ENCODE measurements around the gene SH2D3A. TPM values are rescaled to one million over a fixed set of nuclear protein-coding genes. Genes with fewer than 3 reads are reported as not detected.
"Not testable (repeated sequence)": the region's sequence is repeated elsewhere in the genome, so short reads cannot be mapped to it uniquely, and the experiment has no call there.

SH2D3A gene
- polyA plus RNA-seq, 1 donor, result 1.2 TPM

DNA sequence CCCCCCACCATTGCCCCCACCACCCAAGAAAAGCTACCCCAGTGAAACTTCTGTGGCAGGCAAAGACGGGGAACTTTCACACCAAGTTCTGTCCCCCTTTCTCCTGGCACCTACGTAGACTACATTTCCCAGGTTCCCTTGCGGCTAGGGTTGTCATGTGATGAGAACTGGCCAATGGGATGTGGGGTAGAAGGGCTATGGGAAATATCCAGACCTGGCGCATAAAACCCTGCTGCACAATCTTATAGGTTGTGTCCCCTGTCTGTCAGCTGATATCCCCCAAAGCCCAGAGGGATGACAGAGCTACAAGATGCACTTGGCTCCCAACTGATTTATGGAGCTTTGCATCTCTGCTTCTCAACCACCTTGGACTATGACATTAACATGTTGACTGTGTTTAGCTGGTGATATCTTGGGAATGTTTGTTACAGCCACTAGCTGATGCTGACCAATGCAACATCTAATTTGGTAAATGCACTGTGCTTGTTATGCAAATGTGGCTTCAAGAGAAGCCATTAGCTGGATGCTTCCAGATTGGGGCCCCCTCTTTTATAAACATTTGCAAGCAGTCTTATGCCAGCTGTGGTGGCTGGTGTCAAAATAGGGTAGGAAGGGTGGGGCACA lies 6.1 kb downstream of the SH2D3A start:
- no peak for DNase-seq (ENCODE audit: low read depth)

DNA sequence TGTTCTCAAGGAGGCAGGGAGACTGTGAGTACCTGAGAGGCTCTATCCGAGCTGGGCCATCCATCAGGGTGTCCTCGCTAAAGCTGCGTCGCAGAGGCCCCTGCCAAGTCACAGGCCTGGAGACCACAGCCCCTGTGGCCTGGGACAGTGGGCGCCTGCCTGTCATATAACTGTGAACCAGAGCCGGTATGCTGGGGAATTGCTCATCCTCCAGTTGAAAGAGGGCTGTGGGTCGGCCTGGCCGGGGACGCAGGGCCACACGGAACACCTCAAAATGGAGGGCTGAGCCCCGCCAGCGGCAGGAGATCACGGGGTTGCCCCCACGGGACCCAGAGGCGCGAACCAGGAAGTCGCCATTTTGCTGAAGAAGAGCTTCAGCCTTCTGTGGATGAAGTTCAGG lies 6.6 kb downstream of the SH2D3A start:
- no peak for DNase-seq (ENCODE audit: low read depth)

DNA sequence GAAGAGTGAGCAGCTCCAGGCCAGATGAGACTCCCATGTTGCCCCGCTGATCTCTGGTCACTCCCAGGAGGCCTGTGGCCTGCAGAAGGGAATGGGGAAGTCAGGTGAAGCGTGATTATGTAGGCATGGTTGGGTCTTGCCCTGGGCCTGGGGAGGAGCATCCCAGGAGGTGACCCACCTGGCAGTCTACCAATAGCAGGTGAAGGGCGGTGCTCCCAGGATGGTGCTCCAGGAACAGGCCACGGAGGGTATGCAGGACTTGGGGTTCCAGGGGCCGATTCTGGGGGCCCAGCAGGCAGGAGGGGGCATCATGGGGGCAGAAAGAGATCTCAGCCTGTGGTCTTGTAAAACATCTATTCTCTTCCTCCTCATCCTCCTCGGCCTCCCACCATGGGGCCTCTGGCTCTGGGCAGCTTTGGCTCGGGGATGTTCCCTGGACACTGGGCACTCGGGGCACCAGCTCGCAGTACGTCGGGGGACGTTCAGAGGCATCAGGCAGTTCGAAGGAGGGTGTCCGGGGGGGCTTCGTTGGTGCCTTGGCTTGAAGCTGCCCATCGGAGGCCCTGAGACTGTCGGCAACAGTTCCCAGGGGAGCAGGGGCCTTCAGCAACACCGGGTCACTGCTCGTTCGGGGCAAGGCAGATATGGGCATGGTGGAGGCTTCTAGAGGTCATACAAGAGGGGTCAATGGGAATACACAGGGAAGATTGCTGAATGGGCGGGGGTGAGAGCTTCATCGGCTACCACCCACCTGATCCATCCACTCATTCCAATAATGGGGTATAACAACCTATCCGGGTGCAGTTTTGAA lies 12.4 kb downstream of the SH2D3A start:
- DNase-seq (ENCODE audit: low read depth), result no peak

DNA sequence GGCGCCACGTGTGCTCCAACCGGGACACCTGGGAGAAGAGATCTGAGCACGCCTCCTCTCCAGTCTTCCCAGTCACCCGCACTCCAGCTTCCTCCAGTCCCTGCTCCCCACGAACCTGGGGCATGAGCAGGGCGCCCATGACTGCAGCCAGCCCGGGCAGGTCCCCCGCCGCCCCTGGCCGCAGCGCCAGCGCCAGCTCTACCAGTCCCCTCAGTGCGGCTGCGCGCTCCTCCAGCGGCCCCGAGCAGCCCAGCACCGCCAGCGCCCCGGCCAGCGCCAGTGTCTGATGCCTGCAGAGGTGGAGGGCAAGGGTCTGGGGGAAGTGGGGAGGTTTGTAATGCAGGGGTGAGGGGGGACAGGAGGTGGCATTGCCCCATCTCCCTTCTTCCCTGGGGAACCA lies 13.1 kb downstream of the SH2D3A start:
- no peak for DNase-seq (ENCODE audit: low read depth)

DNA sequence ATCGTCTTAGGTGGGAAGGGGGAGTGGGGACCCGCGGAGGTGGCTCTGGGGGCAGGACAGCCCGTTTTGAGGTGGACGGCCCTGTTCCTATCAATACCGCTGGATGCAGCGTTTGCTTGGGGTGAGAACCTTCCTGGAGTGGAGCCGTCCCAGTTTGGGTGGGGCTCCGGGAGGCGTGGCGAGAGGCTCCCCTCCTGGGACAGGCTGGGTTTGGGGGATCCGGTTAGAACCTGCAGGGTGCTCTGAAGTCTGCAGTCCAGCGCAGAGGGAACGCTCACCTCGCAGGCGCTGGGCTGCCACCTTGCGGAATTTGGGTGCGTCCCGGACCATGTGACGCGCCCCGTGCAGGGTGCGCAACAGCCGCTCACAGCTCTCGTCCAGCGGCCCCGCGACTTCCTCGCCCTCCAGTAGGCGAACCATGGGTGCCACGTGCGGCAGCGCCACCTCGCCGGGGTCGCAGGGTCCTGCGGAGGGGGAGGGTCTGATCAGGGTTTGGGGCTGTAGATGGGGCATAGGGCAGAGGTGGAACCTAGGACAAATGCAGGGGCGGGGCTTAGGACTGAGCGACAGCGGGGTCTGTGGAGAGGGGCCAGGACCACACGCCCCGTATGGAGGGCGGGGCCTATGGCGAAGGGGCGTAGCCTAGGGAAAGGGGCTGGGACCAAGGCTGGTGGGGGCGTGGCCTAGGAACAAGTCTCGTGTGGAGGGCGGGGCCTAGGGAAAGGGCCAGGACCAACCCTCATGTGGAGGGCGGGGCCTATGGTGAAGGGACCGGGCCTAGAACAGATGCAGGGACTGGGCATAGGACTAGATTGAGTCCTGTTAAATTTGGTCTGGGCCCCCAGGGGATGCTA lies 13.8 kb downstream of the SH2D3A start:
- DNase-seq (ENCODE audit: low read depth), result no peak

DNA sequence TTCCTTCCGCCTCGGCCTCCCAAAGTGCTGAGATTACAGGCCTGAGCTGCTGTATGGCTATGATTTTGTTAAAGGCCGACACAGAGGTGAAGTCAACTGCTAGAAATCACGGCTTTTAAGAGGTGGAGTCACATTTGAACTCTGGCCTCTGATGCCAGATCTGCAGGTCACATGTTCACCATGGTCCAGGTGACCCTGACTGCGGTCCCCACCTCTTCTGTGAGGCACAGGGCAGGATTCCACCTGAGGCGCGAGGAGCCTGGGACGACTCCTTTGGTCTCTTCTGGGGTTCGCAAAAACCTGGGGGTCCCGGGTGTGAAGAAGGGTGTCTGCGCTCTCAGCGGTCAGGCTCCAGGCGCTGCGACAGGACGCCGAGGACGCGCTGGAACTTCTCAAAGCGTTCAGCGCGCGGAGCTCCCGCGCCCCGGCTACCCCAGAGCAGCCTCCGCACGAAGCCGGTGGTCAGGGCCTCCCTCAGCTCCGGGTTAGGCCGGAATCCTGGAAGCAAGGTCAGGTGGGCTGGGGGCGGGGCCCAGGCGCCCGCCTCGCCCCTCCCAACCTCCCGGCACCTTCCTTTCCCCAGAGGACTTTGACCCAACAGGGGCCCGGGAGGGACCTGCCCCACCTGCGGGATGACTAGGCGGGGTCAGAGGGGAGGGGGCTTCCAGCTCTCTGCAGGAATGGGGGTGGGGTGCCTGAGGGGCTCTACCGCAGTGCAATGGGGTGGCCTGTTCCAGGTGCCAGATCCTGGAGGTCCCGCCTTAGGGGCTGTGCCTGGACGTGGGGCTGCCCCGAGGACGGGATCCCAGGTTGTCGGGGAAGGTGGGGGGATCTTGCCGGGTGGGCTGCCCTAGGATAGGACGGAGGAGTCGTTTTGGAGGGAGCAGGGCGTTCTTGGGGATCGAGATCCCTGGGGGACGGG lies 14.7 kb downstream of the SH2D3A start:
- no peak for DNase-seq (ENCODE audit: low read depth)

DNA sequence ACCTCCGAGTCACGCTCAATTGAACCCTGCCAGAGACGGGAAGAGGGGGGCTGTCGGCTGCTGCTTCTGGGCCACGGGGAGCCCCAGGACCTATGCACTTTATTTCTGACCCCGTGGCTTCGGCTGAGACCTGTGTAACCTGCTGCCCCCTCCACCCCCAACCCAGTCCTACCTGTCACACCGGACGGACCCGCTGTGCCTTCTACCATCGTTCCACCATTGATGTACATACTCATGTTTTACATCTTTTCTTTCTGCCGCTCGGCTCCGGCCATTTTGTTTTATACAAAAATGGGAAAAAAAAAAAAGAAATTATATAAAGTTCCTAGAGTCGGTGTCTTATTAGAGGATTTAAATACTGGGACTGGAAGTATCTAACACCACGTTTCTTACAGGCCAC lies 16.0 kb downstream of the SH2D3A start:
- DNase-seq (ENCODE audit: low read depth), result no peak

DNA sequence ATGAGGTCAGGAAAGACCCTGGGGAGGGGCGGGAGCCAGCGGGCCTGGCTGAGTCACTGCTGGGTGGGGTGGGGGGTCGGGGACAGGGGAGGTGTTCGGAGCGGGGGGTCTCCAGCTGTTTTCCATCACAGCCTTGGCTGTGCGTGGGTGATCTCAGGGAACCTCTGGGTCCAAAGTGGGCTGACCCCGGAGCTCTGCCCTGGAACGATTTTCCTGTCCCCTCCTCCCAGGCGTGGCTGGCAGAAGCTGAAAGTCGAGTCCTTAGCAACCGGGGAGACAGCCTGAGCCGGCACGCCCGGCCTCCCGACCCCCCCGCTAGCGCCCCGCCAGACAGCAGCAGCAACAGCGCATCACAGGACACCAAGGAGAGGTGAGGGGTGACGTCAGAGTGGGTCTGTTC lies 17.2 kb downstream of the SH2D3A start:
- DNase-seq (ENCODE audit: low read depth), result no peak

DNA sequence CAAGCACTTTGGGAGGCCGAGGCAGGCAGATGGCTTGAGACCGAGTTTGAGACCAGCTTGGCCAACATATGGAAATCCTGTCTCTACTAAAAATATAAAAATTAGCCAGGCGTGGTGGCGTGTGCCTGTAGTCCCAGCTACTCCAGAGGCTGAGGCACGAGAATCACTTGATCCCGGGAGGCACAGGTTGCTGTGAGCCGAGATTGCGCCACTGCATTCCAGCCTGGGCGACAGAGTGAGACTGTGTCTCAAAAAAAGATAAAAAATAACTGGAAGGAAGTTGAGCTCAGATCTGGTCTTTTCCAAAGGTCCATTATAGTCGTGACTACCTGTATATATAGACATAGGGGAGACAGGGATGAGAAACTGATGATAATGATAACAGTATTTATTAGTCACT lies 18.7 kb downstream of the SH2D3A start:
- DNase-seq (ENCODE audit: low read depth), result not testable (repeated sequence)

DNA sequence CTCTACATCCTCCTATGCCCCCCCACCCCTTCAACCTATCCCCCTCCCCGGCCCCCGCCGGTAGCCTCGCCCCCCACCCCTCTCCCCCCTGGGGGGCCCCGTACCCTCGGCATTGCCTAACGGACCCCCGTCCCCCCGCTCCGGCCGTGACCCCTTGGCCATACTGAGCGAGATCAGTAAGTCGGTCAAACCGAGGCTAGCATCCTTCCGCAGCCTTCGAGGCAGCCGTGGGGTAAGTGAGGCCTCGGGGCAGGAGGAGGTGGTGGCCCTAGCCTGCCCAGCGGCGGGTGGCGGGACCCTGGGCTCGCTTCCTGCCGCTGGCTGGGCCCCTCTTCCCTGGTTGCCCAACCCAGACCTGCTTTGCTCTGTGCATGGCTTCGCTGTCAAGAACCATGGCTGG lies 21.3 kb downstream of the SH2D3A start:
- DNase-seq (ENCODE audit: low read depth), result no peak

DNA sequence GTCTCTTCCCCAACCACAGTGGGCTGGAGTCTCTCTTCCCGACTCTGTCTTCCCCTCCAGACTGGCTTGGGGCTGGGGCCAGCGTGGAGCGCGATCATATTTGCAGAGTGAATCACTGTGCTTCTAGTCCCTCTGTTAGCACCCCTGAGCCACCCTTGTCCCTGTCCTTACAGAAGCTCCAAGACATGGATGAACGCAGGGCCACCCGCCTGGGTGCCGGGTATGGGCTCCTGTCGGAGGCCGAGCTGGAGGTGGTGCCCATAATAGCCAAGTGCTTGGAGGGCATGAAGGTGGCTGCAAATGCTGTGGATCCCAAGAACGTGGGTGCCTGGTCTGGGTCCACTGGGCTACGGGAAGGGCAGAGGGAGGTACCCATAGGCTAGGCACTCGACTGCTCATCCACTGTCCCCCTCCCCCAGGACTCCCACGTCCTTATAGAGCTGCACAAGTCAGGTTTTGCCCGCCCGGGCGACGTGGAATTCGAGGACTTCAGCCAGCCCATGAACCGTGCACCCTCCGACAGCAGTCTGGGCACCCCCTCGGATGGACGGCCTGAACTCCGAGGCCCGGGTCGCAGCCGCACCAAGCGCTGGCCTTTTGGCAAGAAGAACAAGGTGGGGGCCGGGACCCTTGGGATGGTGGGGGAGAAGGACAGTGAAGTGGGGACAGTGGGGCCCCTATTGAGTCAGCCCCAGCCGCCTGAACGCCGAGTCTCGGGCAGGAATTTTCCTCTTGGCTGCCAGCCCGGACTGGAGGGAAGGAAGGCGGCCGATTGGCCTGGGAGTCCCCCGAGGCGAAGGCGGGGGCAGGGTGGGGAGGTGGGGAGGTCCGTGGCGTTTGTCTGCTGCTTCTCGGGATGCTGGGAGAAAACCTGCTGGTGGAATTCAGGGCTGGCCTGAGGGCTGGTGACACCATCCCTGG lies 22.6 kb downstream of the SH2D3A start:
- peak; percentile 74 for DNase-seq (ENCODE audit: low read depth)

DNA sequence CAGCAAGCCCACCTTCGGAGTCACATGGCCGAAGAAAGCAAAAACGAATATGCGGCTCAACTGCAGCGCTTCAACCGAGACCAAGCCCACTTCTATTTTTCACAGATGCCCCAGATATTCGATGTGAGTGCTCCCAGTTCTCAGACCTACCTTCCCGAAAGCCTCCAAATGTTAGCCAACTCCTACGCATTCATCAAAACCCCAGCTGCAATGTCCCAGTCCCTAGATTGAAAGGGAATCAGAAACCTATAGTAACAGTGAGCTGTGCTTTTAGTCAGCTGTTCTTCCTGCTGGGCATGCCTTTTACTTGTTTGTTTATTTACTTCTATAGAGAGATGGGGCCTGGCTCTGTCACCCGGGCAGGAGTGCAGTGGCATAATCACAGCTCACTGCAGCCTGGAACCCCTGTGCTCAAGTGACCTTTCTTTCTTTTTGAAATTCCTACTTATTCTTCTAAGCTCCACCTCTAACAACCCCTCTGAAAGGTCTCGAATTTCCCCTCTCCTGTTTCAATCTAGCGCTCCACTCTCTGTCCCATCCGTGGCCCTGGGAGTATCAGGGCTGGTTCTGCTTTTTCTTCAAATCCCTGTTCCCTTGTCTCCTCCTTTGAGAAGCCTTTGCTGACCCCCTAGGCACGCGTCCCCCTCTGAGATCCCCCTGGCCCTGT lies 23.4 kb downstream of the SH2D3A start:
- no peak for DNase-seq (ENCODE audit: low read depth)

DNA sequence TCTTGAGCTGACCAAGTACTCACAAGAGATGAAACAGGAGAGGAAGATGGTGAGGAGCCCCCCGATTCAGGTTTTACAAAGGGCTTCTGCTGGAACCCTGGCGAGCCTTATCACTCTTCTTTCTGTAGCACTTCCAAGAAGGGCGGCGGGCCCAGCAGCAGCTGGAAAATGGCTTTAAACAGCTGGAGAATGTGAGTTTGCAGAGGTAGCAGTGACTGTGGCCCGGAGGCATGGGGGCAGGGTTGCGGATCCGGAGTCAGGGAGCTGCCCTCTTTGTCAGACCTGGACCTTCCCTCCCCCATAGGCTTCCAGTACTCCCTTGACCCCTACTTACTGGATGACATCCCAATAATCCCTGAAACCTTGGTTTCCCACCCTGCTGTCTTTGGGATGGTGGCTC lies 24.2 kb downstream of the SH2D3A start:
- no peak for DNase-seq (ENCODE audit: low read depth)

DNA sequence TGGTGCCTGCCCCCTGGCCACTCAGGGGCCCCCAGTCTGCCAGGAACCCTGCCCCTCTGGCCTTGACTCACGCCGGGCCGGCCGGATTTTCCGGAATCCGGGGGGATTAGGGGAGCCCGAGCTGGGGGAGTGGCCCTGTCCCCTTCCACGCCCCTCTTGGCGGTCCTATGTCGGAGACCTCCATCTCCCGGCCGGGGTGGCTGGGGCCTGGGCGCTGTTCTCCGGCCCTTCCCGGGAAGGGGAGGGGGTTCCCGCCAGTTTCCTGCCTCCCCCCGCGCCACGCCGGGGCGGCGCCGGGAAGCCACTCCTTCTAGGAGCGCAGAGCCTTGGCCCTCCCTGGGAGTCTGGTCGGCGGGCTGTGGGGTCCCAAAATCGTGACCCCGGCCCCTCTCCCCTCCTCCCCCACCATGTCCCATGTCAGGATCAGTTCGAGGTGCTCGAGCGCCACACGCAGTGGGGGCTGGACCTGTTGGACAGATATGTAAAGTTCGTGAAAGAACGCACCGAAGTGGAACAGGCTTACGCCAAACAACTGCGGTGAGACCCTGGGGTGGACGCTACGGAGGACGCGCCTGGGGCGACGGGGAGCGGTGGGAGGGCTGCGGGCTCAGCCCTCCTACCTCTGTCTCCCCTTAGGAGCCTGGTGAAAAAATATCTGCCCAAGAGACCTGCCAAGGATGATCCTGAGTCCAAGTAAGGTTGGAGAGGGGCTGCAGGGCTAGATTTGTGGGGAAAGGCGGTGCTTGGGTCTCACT lies 26.5 kb downstream of the SH2D3A start:
- no peak for DNase-seq (ENCODE audit: low read depth)

DNA sequence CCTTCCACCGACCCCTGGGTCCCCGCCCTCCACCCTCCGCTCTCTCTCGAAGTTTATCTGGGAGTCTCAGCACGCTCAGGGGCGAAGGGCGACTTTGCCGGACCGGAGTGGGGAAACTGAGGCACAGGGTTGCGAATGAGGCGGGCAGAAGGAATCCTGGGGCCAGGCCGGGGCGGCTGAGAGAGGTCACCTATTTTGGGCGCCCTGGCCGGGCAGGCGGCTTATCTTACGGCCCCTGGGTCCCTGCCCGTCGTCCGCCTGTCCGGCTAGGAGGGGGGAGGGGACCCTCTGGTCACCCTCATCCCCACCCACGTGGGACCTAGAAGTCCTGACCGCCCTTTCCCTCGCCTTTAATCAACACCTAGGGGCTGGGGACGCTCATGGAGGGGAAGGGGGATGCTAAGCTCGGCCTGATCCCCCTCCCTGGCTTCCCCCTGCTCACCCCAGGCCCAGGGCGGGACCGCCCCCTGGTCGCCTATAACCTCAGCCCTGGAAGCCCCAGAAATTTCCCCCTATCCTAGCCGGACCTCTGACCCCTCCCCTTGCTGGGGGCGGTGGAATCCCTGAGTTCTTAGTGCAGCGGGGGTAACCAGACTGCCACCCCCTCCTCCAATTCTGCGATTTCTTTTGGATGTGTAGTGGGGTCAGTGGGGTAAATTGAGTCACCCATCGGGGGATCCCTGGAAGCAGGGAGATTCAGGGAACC lies 27.2 kb downstream of the SH2D3A start:
- DNase-seq (ENCODE audit: low read depth), result no peak

DNA sequence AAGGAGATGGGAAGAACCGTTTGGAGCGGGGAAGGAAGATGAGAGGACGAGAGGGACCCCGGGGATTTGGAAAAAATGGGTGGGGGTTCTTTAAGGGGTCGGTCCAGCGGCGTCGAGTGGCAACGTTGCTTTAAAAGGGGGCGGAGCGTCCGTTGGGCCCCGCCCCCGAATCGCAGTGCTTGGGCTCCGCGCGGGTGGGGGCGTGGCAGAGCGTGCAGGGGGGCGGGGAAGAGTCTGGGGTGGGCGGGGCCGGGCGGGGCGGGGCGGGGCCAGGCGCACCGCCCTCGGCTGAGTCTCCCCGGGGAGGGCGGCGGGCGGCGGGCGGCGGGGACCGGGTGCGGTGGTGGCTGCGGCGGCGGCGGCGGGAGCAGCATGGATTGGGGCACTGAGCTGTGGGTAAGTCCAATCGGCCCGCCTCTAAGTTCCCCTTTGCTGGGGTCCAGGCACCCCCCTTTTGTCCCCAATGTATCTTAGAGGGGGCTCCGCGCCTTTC lies 27.8 kb downstream of the SH2D3A start, which contains the start of gene TRIP10:
TRIP10 (plus strand) TSS at position 291 of the 493 bp plus-strand sequence; CDS start at position 373, 82 bp downstream.
- DNase-seq (ENCODE audit: low read depth), result peak; percentile 81

DNA sequence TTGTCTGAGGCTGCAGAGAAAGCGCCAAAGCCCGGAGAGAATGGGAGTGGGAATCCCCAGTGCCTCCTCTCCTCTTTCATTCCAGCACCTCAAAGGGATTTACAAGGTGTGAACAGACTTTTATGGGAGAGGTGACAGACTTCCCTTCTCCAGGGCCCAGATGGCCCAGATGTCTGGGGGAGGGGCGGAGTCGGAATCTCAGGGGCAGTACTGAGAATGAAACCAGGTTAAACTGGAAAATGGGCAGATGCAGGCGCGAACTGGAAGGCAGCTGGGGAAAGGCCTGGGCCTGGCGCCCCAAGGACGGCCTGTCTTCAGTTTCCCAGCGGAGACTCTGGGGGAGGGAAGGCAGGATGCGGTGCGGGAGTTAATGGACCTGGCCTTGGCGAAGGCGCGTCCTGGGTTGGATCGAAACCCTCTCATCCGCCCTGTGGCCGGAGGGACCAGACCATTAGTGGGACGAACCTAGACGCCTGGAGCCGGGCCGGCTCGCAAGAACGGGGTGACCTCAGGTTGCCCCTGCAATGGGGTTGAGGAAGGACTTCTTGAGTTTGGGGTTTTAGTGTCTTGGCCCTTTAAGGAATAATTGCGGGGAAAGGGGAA lies 28.3 kb downstream of the SH2D3A start:
- DNase-seq (ENCODE audit: low read depth), result no peak
